Panc1 (cell line): ENCODE results near the gene B4GALNT4. TPM values are rescaled to one million over a fixed set of nuclear protein-coding genes. Genes with fewer than 3 reads are reported as not detected.

Experiments used
- ATAC-seq: fragments of 200-7000 bp; cut with Tn5 transposase; 2 replicates; pipeline ENCODE4 v1.9.1; 2020; ENCODE audit warnings: mild to moderate bottlenecking, moderate library complexity
- BruUV-seq: library from RNA; stranded (reverse); fragments of 400-500 nt; replicated peaks from 2 replicates; lab custom pipeline; 2021; lab: Mats Ljungman, UMichigan
- CTCF ChIA-PET: fragments of 300-600 bp; sonication (Branson Sonifier 250); formaldehyde crosslinking; loops from one replicate; lab custom pipeline; 2022; ENCODE audit warnings: antibody characterized with exemption; lab: Charles Lee
- POLR2A ChIA-PET: fragments of 300-600 bp; sonication (Branson Sonifier 250); formaldehyde crosslinking; loops from one replicate; lab custom pipeline; 2022; ENCODE audit warnings: antibody characterized with exemption; lab: Charles Lee
- DNase-seq: peaks from one replicate; pipeline ENCODE4 v3.0.0-alpha.2; 2010; ENCODE audit warnings: low read depth, low spot score
- H3K27ac ChIP-seq: 2 replicates; pipeline ENCODE4 v1.5.1; 2011; ENCODE audit warnings: mild to moderate bottlenecking, low read length, inconsistent platforms
- H3K27me3 ChIP-seq: fragments of 200-500 bp; sonication (Bioruptor generic); 2 replicates; pipeline ENCODE4 v1.6.0; 2014; ENCODE audit warnings: low read length, inconsistent platforms; ENCODE audit not compliant: control insufficient read depth, insufficient read depth
- H3K36me3 ChIP-seq: fragments of 200-500 bp; sonication (Bioruptor generic); 2 replicates; pipeline ENCODE4 v1.5.1; 2014; ENCODE audit warnings: inconsistent platforms, mild to moderate bottlenecking, low read length, moderate library complexity; ENCODE audit not compliant: control insufficient read depth, insufficient read depth
- H3K4me1 ChIP-seq: 2 replicates; pipeline ENCODE4 v1.5.1; 2011; ENCODE audit warnings: inconsistent platforms, mild to moderate bottlenecking, low read length, moderate library complexity; ENCODE audit not compliant: control insufficient read depth, insufficient read depth
- H3K4me3 ChIP-seq, 2 experiments: 2 replicates each; pipeline ENCODE4 v1.5.1; 2011 to 2012; ENCODE audit warnings: low read depth in 2 of 2, low read length in 2 of 2, mild to moderate bottlenecking in 2 of 2, inconsistent platforms in 1 of 2, moderate library complexity in 1 of 2
- H3K9me3 ChIP-seq: fragments of 200-500 bp; sonication (Bioruptor generic); 2 replicates; pipeline ENCODE4 v1.5.1; 2014; ENCODE audit warnings: low read depth, mild to moderate bottlenecking, inconsistent platforms, low read length, moderate library complexity; ENCODE audit not compliant: control insufficient read depth, insufficient read depth
- CTCF ChIP-seq: fragments of 450-650 bp; IDR thresholded peaks from 2 replicates; pipeline ENCODE4 v1.5.1; 2017; ENCODE audit warnings: mild to moderate bottlenecking
- POLR2AphosphoS5 ChIP-seq: IDR thresholded peaks from 2 replicates; pipeline ENCODE4 v1.6.1; 2012; ENCODE audit warnings: mild to moderate bottlenecking, low read depth, low read length, moderate library complexity
- REST ChIP-seq, 2 experiments: IDR thresholded peaks; 2 replicates each; pipeline ENCODE4 v1.6.1; 2011 to 2012; ENCODE audit warnings: low read depth in 2 of 2, control low read depth in 1 of 2, low read length in 1 of 2, mild to moderate bottlenecking in 1 of 2, moderate library complexity in 1 of 2; ENCODE audit not compliant: insufficient read depth in 1 of 2
- SIN3A ChIP-seq: IDR thresholded peaks from 2 replicates; pipeline ENCODE4 v1.6.1; 2012; ENCODE audit warnings: low read depth, mild to moderate bottlenecking, low read length, moderate library complexity, borderline replicate concordance; ENCODE audit not compliant: insufficient read depth
- TCF7L2 ChIP-seq: IDR thresholded peaks from 2 replicates; pipeline ENCODE4 v1.6.1; 2011; ENCODE audit warnings: mild to moderate bottlenecking, low read depth, low read length, inconsistent platforms
- in situ Hi-C: cut with HindIII; loops from 2 replicates; pipeline ENCODE4 v1.10.0; 2016; ENCODE audit warnings: low sequenced_read_pairs, low pct_unique_long_range_greater_than_20kb
- intact Hi-C: fragments of 100-400 bp; cut with micrococcal nuclease; formaldehyde crosslinking; loops from one replicate; pipeline ENCODE4 v1.10.0; 2022; ENCODE audit not compliant: unreplicated experiment
- total RNA-seq: library from RNA; stranded (reverse); gene quantifications from one replicate; pipeline ENCODE4 v1.2.1, GENCODE V29; 2021; ENCODE audit not compliant: unreplicated experiment

The B4GALNT4 gene
- total RNA-seq, 1 experiment from 2014 or later = 122 TPM

GRCh38 chr11:377883-378500 lies 8.7 kb downstream of the B4GALNT4 start:
- H3K9me3 ChIP-seq = no peaks in the 10 kb centered on the region
- DNase-seq = no peak
- CTCF ChIA-PET = no interaction called here
- in situ Hi-C loops (no loop called here), intact Hi-C loops (no loop called here)
- TF ChIP-seq SIN3A (no peak), REST (IDR thresholded peaks at IDR 0.05; ENCODE audit: insufficient read depth in 1 of 2, low read depth in 2 of 2, low read length in 1 of 2) (no peak), CTCF (no peak), TCF7L2 (no peak), POLR2AphosphoS5 (no peak)
- BruUV-seq = no TSS peak
- no peaks in the 10 kb centered on the region; the same call in 1 of the 2 replicates for H3K36me3 ChIP-seq
- peak; percentile 29 for ATAC-seq
- H3K27me3 ChIP-seq = no peaks in the 10 kb centered on the region
- no peak overlapping the region for H3K27ac ChIP-seq
- no peaks in the 10 kb centered on the region; the same call in none of the 2 replicates for H3K4me1 ChIP-seq
- POLR2A ChIA-PET = no interaction called here
- no peak overlapping the region for H3K4me3 ChIP-seq

- no peak for TF ChIP-seq POLR2AphosphoS5
- no peak for TF ChIP-seq SIN3A
- intact Hi-C loops (no loop called here), in situ Hi-C loops (no loop called here)
- Histone ChIP-seq H3K4me3 (no peak overlapping the region), H3K36me3 (no peaks in the 10 kb centered on the region; the same call in 1 of the 2 replicates), H3K27ac (no peak overlapping the region), H3K27me3 (no peaks in the 10 kb centered on the region), H3K9me3 (no peaks in the 10 kb centered on the region), H3K4me1 (no peaks in the 10 kb centered on the region; the same call in 1 of the 2 replicates)
- CTCF ChIA-PET = no interaction called here
- ATAC-seq (no peak), DNase-seq (no peak)
- POLR2A ChIA-PET = no interaction called here
- BruUV-seq = no TSS peak
Observed at GRCh38 chr11:379205-380094, 10.2 kb downstream of the B4GALNT4 start.
